Nephron progenitor cell (in vitro differentiated cells): ENCODE results near the gene NRIP1.
A peak's percentile ranks its signal among the peaks of the same experiment; 100 is the strongest.

Experiments
- DNase-seq: peaks from one replicate; pipeline ENCODE4 v3.0.0; 2021
- H3K27ac Mint-ChIP-seq: 2 replicates; pipeline ENCODE4 v1.8.0; 2021; ENCODE audit warnings: mild to moderate bottlenecking, moderate library complexity, mixed read lengths
- H3K27me3 Mint-ChIP-seq: 2 replicates; pipeline ENCODE4 v1.8.0; 2021; ENCODE audit warnings: mild to moderate bottlenecking, low read depth, mixed read lengths; ENCODE audit not compliant: poor library complexity
- H3K36me3 Mint-ChIP-seq: 2 replicates; pipeline ENCODE4 v1.8.0; 2021; ENCODE audit warnings: low read depth, mixed read lengths
- H3K4me1 Mint-ChIP-seq: 2 replicates; pipeline ENCODE4 v1.8.0; 2021; ENCODE audit warnings: mixed read lengths
- H3K4me3 Mint-ChIP-seq: 2 replicates; pipeline ENCODE4 v1.8.0; 2021; ENCODE audit warnings: mild to moderate bottlenecking, moderate library complexity, mixed read lengths
- H3K9me3 Mint-ChIP-seq: 2 replicates; pipeline ENCODE4 v1.8.0; 2021; ENCODE audit warnings: mild to moderate bottlenecking, moderate library complexity, mixed read lengths
- CTCF ChIP-seq: fragments of 200-600 bp; sonication (generic); IDR thresholded peaks from 2 replicates; pipeline ENCODE4 v1.5.0; 2021; ENCODE audit warnings: antibody characterized with exemption

The NRIP1 gene

GRCh38 chr21:14987370-14988170 lies 77.2 kb downstream of the NRIP1 start:
- Mint-ChIP-seq H3K27ac (peak overlapping the region; percentile 25), H3K4me3 (no peak overlapping the region), H3K27me3 (no peaks in the 10 kb centered on the region)

GRCh38 chr21:14985306-14985705 lies 79.5 kb downstream of the NRIP1 start:
- no peak overlapping the region for H3K27ac Mint-ChIP-seq
- H3K4me1 Mint-ChIP-seq = peaks cover 30% of the 10 kb centered on the region
- peaks cover 87% of the 10 kb centered on the region for H3K36me3 Mint-ChIP-seq
- H3K4me3 Mint-ChIP-seq = no peak overlapping the region
- H3K9me3 Mint-ChIP-seq = peaks cover 22% of the 10 kb centered on the region
- TF ChIP-seq CTCF = no peak
- no peaks in the 10 kb centered on the region for H3K27me3 Mint-ChIP-seq
- DNase-seq = no peak

More at GRCh38 chr21:14987370-14988170, 77.2 kb downstream of the NRIP1 start:
- peaks cover 53% of the 10 kb centered on the region for H3K4me1 Mint-ChIP-seq
- no peak for TF ChIP-seq CTCF
- H3K36me3 Mint-ChIP-seq = peaks cover 96% of the 10 kb centered on the region
- H3K9me3 Mint-ChIP-seq = peaks cover 22% of the 10 kb centered on the region
- no peak for DNase-seq

- Mint-ChIP-seq H3K4me1 (peaks cover under 1% of the 10 kb centered on the region), H3K4me3 (no peak overlapping the region), H3K27ac (peak overlapping the region; percentile 31), H3K36me3 (peaks cover 85% of the 10 kb centered on the region), H3K27me3 (no peaks in the 10 kb centered on the region), H3K9me3 (peaks cover 22% of the 10 kb centered on the region)
- DNase-seq = no peak
- TF ChIP-seq CTCF = no peak
Observed at GRCh38 chr21:14982336-14982735, 82.5 kb downstream of the NRIP1 start.

- DNase-seq = no peak
- Mint-ChIP-seq H3K4me1 (no peaks in the 10 kb centered on the region), H3K27me3 (no peaks in the 10 kb centered on the region), H3K9me3 (peaks cover 22% of the 10 kb centered on the region), H3K36me3 (peaks cover 81% of the 10 kb centered on the region), H3K4me3 (no peak overlapping the region), H3K27ac (no peak overlapping the region)
- TF ChIP-seq CTCF = no peak
Observed at GRCh38 chr21:14981246-14981645, 83.6 kb downstream of the NRIP1 start.

- DNase-seq = no peak
- Mint-ChIP-seq H3K27me3 (no peaks in the 10 kb centered on the region), H3K36me3 (peaks cover 74% of the 10 kb centered on the region), H3K4me3 (no peak overlapping the region), H3K27ac (no peak overlapping the region), H3K9me3 (peaks cover 21% of the 10 kb centered on the region), H3K4me1 (no peaks in the 10 kb centered on the region)
- TF ChIP-seq CTCF = no peak
Observed at GRCh38 chr21:14979264-14979663, 85.5 kb downstream of the NRIP1 start.

GRCh38 chr21:14977814-14978213 lies 87.0 kb downstream of the NRIP1 start:
- H3K4me3 Mint-ChIP-seq = no peak overlapping the region
- H3K27ac Mint-ChIP-seq = peak overlapping the region; percentile 64
- no peak for DNase-seq
- peaks cover 74% of the 10 kb centered on the region for H3K36me3 Mint-ChIP-seq
- H3K4me1 Mint-ChIP-seq = no peaks in the 10 kb centered on the region
- H3K27me3 Mint-ChIP-seq = no peaks in the 10 kb centered on the region
- TF ChIP-seq CTCF = no peak
- H3K9me3 Mint-ChIP-seq = peaks cover 20% of the 10 kb centered on the region
